HL-60/S4 (cell line): ENCODE results near the gene TAS2R60.
"Not testable (repeated sequence)": the region's sequence is repeated elsewhere in the genome, so short reads cannot be mapped to it uniquely, and the experiment has no call there.

Source experiments
- in situ Hi-C: fragments of 300-500 bp; cut with MboI; formaldehyde crosslinking; loops from 2 replicates; pipeline ENCODE4 v1.14.3; 2022; ENCODE audit warnings: low sequenced_read_pairs

The TAS2R60 gene

DNA sequence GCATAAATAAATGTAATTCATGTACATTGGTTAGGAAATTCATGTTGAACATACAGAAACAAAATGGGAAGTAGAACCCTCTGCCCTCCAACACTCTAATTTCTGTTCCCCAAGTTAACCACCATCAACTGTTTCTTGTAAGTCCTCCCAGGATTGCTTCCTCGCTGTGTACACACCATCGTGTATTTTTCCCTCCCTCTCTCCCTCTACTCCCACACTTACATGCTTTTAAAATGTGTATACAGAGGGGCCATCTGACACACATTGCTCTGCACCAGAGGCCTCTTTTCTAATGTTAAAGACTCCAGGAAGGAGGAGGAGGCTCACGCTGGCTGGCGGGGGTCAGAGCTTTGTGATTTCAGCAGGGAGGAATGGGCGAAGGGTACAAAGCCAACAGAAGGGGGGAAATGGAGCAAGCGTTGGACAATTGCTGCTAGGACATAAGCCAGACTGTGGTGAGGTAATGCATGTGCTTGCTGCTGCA, 32.7 kb upstream of the TAS2R60 start:
- in situ Hi-C loops: no loop called here

DNA sequence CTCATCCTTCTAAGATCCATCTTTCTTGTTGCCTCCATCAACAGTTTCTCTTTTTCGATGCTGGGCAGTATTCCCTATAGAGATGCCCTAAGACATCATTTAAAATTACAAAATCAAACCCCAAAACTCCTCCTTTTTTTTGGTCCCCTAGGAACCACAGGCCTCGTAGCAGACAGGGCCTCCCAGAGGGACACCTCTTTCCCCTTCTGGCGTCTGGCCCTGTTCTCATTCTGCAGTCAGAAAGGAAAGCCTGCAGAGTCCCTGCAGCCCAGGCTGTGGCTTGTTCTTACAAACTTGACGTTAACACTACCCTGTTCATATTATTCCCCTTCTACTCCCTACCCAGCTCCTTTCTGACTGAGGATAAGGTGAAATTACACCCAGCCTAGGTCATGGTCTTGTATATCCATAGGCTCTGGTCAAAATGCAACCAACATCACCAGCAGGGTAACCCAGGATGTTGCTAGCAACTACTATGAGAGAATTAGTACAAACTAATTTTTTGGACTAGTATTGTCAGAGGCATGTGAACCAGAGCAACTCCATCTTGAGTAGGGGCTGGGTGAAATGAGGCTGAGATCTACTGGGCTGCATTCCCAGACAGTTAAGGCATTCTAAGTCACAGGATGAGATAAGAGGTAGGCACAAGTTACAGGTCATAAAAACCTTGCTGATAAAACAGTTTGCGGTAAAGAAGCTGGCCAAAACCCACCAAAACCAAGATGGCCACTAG, 31.1 kb upstream of the TAS2R60 start:
- in situ Hi-C loops: no loop called here

DNA sequence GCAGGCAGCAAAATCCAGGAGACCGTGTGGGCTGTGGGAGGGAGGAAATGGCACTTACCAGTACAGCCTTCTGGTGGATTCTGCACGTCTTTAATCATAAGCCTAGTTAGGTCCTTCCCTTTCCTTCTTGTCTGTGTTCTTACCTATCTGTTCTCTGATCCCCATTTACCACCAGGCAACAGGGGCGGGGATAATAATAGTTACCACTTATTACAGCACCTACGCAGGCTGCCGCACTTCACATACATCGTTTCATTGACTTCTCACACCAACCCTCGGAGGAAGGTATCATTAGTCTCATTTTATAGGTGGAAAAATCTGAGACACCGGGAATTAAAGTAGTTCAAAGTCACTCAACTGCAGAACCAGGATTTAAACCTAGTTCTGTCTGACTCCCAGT, 30.1 kb upstream of the TAS2R60 start:
- in situ Hi-C loops: no loop called here

DNA sequence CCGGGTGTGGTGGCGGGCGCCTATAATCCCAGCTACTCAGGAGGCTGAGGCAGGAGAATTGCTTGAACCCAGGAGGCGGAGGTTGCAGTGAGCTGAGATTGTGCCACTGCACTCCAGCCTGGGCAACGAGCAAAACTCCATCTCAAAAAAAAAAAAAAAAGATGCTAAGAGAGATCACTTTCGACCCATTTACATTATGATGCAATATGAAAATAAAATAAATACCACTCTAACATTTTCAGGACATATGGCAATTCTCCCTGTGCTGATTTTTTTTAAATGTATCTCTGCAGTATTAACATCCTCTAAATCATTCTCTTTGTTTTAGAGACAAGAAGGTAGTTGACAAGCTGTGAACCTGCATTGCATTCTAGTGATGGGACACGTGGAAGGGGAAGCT, 28.0 kb upstream of the TAS2R60 start:
- in situ Hi-C loops: not testable (repeated sequence)

DNA sequence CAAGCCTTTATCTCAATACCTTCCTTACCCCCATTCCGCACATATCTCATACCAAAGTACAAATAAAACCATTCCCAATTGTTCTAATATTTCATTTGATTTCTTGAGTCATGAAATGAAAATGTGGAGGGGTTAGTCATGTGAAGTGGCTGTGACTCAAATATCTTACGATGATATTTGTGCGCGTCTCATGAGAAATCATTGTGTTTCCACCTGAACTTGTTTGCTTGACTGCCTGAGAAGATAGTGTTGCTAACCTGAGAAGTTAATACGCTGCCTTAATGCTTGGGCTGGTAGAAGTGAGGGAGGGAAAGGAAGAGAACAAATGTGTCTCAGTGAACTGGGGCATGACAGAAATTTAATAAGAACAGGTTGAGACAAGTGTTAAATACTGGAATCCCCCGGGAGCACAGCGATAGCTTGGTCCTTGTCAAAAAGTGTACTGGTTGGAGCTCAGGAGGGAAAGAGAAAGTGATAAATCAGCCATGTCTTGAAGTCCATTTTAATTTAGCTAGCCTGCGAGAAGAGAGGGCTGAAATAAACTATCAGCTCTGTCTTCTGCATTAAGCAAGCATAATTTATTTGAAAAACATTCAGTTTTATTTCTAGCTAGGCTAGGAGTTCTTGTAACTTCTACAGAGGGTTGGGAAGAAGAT, 27.4 kb upstream of the TAS2R60 start:
- in situ Hi-C loops: no loop called here

DNA sequence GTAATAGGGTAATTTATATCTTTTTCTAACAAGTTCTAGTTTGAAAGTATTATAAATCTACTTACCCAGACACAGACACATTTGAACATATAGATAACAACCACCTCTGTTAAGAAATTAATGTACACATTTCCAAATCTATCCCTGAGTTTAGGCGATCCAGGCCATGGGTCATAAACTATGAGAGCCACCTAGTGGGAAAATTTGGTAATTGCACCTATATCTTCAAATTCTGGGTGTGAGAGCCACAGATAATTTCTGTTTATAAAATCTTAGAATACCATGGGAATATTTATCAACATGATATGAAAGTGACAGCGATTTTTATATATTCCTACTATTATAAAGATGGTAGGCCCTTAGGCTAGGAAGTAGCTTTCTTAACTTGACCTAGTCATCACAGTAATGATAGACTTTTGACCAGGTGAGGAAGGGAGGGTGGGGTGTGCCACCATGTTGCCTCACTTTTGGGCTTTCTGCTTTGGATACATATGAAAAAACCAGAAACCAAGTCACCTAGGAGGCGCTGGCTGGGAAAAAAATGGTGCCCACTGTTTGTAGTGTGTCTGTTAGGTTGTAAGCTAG, 26.6 kb upstream of the TAS2R60 start:
- in situ Hi-C loops: no loop called here

DNA sequence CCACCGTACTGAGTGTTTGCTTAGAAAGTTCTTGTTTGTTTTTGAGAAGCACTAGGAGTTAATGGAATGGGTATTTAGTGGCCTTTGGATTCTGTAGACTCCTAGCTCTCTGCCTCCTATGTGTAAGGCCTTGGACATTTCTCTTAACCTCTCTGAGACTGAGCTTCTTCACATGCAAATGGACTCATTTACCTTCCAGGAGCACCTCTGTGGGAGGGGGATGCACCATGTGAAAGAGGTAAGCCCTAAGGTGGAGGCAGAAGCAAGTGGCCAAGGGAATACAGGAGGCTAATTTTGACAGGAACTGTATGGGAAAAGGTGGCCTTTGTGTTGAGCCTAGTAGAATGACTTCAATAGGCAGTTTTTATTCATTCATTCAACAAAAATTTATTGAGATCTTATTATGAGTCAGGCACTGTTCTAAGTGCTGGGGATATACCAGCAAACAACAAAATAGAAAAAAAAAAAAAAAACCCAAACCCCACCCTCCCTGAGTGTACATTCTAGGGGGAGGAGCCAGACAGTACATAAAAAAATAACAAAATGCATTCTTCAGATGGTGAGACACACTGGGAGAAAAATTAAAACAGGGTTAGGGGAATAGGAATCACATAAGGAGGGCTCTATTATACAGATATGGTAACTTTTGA, 25.4 kb upstream of the TAS2R60 start:
- in situ Hi-C loops: no loop called here

DNA sequence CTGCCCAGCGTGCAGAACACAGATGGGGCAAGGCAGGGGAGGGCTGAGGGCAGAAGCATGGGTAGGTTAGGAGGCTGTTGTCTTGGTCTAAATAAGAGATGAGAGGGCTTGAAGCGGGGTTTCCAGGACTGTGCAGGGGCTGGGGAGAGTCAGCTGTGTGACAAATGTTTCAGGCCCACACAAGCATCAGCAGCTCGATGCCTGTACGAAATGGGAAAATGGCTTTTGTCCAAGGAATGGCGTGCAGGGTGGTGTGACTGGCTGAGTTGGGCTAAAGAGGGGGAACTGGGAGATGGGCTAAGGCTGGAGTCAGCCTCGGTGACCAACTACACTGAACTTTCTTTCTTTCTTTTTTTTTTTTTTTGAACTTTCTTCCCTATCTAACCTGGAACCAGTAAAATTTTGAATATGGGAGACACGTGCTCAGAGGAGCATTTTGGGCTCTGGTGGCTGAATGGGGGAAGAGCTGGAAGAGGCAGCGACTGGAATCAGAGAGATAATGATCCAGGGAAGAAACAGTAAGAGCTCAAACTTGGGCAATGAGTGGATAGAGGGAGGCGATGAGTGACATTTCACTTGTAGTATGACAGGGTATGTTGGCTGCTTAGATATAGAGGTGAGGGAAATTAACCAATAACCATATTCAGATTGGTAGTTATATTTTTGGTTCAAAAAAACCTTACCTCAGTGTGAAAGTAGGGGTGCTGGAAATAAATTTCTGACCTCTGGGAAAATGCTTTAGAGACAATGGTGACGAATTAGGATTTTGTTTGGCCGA, 24.4 kb upstream of the TAS2R60 start:
- in situ Hi-C loops: no loop called here

DNA sequence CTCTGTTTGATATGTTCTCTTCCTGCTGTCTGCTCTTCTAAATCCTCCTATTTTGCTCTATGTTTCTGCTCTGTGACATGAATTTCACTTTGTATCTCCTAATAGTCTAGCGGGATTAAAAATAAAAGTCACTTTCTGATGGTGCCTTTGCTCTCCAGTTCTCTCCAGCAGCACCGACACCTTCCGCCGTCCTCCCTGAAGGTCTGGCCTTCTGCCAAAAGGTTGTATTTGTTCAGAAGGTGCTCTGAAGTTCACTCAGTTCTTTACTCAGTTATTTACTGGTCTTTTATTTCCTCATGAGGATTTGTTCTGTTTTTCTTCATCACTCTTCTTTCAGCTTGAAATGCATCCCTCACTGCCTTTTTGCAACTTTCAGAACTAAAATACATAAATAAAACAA, 23.4 kb upstream of the TAS2R60 start:
- in situ Hi-C loops: no loop called here

DNA sequence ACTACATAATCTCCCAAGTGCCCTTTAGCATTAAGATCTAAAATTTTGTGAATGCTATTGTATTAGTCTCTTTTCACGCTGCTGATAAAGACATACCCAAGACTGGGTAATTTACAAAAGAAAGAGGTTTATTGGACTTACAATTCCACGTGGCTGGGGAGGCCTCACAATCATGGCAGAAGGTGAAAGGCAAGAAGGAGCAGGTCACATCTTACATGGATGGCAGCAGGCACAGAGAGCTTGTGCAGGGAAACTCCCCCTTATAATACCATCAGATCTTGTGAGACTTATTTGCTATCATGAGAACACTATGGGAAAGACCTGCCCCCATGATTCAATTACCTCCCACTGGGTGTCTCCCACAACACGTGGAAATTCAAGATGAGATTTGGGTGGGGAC, 22.6 kb upstream of the TAS2R60 start:
- in situ Hi-C loops: not testable (repeated sequence)

DNA sequence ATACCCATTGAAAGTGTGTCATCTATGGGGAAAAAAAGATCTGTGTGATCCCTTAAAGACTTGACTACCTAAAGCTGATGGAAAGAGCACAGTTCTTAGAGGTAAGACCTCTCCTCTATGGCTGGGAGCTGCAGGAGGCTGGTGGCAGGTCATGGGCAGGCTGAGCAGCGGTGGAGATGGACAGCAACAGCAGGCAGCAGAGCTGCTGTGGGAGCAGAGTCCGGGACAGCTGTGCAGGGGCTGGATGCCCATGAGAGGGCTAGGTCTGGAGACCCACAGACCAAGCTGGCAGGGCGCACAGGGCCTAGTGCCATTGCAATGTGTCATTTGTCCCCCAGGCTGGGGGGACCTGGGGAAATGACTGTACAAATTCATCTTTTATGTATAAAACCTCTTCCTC, 21.2 kb upstream of the TAS2R60 start:
- in situ Hi-C loops: no loop called here

DNA sequence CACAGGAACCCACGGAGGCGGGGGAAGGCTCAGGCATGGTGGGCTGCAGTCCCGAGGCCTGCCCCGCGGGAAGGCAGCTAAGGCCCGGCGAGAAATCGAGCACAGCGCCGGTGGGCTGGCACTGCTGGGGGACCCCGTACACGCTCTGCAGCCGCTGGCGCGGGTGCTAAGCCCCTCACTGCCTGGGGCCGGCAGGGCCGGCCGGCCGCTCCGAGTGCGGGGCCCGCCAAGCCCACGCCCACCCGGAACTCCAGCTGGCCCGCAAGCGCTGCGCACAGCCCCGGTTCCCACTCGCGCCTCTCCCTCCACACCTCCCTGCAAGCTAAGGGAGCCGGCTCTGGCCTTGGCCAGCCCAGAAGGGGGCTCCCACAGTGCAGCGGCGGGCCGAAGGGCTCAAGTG, 18.8 kb upstream of the TAS2R60 start:
- in situ Hi-C loops: not testable (repeated sequence)

DNA sequence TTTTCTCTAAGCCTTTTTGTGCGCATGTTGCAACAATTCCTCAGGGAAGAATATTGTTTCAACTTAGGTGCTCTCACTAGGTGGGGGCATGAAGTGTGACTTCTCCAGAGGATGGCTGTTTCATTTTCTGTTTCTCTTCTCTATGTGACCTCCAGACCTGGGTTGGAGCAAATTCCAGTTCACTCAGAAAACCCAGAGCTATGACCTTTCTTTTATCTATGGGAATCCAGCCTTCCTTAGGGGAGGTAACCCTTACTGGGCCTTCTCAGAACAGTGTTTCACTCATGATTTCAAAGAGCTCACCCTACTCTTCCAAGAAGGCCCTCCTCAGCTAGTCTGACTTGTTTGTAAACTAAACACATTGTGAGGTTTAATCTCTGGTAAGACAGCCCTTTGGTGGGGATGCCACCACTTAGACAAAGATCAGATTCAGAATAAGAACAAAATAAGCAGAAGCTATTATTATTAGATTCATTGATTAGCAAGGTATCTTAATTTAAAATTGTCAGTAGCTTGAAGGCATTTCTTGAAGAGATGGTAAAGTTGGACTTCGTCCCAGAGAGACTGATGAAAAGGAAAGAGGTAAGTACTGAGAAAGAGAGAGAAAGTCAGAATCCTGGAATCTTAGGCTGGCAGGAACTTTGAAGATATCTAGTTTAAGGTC, 16.6 kb upstream of the TAS2R60 start:
- in situ Hi-C loops: no loop called here

DNA sequence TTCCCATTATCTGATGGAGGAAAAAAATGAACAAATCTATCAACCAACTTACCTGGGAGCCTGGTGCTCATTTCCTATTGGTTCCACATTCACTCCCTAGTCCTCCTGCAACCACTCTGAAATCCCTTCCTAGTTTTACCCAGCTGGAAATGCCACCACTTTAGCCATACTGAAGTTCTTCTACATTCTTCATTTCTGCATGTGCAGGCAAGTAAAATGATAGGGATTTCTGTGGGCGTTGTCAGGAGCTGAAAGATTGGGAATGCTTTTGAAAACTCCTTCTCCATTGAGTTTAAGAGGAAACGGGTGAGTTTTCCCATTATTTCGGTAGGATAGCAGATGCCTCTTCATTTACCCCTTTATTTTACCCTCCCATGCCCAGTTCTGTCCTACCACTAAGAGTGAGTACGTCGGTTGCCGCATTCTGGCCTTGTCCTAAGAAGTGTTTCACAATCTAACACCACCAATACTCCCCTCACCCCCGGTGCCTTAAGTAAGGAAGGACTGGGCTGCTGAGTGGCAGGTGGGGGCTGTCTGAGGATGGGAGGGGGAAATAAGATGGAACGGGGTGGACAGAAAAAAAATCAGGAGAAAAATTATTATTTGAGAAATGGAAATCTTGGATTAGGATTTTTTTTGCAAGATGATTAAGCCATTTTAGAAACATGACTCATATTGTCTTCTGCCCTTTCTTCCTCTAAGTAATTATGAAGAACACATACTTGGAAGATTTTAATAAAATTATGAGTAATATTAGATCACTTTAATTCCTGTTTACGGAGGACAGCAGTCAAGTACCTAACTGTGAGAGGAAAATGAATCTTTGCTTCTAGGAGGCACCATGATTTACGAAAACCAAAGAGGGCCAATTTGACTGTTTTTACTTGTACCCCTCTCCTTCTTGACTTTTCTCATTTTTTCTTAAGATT, 13.2 kb upstream of the TAS2R60 start:
- in situ Hi-C loops: no loop called here

DNA sequence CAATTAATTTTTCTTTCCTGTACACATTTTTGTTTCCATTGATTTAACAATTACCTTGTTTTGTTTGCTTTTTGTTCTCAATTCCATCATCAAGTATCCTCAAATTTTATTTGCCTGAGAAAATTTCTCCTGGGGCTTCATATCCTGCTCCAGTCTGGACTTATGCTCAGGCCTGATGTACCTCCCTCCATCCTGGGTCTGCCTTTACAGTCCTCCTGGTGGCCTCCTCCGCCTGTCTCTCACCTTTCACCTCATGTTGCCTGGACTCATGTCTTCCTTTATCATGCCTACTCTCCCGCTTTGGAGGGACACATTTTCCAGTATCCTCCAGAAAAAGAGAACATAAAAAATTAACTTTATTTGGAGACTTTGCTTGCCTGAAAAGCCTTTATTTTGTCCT, 12.1 kb upstream of the TAS2R60 start:
- in situ Hi-C loops: no loop called here

DNA sequence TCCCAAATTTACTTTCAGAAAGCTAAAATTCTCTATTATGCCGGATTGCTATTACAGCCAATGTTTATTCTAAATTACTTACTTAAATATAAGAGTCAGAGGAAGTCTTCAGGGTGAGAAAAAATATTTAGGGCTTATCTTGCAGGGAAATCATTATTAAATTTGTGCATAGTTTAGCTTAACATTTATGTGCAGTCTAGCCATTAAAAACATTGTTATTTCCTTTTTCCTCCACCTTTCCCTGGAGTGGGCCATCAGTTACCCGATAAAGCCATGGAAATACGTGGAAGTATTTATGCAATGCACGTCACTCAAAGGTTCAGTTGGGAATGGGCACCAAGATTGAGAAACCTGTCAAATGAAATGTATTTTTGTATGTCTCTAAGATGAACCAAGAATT, 9.5 kb upstream of the TAS2R60 start:
- in situ Hi-C loops: no loop called here

DNA sequence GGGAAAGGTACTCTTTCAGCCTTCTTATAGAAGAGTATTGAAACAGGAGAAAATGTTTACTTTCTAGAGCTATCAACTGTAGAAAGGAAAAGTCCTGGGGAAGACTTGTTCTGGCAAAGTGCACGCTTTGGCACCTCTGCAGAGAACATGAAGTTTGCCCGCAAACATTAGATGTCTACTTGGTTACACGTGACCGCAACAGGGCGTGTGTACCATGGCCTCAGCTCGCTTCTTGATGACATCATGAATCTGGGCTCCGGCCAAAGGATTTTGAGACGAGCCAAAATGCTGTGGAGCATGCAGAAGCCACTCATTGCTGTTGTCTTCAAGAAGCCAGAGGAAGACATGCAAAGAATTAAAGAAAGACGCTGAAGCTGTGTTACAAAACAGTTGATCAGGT, 8.6 kb upstream of the TAS2R60 start:
- in situ Hi-C loops: no loop called here

DNA sequence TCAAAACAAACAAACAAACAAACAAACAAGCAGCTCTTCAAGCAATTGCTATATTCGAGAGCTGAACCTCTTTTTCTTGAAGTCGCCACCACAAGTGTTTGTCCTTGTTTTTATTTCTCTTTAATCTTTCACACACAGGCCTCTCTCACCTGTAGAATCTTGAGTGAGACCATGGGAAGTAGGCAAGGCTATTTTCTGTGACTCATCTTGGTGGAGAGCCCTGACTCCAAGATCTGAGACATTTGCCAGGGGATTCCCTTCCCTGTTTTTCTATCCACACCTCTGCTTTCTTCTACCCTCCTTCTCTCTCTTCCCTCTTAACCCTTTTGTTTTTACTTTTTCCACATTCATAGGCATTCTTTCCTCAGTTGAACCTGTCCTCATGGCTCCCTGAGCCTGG, 8.0 kb upstream of the TAS2R60 start:
- in situ Hi-C loops: no loop called here

DNA sequence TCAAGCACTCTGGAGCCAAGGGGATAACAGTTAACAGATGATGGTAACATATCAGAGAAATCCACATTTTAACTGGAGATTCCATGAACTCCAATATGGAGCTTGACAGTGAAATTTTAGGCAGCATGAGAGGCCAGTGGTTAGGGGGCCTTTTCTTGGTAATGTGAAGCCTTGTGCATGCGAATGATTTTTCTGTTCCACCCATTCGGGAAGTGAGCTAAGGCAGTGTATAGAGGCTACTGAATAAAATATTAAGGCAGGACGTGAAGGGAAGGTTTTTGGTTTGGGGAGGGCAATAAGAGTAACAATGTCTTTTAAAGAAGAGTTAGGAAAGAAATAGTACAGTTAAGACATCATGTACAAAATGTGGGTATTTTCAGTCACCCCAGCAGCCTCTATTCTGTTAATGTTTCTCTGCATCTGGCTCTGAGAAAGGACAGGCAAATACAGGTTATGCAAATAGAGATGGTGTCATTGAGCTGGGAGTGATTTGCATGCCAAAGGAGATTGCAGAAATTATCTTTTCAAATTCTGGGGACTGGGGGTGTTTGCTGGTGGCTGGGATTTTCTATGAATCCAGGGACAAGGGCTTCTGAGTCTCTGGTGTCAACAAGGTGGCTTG, 6.8 kb upstream of the TAS2R60 start:
- in situ Hi-C loops: no loop called here
